A549 (cell line): ENCODE results near the gene TEX2. TPM values are rescaled to one million over a fixed set of nuclear protein-coding genes. Genes with fewer than 3 reads are reported as not detected.

ENCODE experiments used
- ATAC-seq, 2 experiments: fragments of 200-7000 bp in 1 of 2; fragments of >200 bp in 1 of 2; cut with Nextera tagmentation in 1 of 2; cut with Tn5 transposase in 1 of 2; 3 replicates each; pipeline versions ENCODE4 v1.8.0 to v1.9.1; 2018 to 2020; ENCODE audit warnings: mild to moderate bottlenecking in 1 of 2, moderate library complexity in 1 of 2
- CTCF ChIA-PET: fragments of 300-600 bp; sonication (Branson Sonifier 250); formaldehyde crosslinking; extraction: SDS; loops from one replicate; lab custom pipeline; 2021; ENCODE audit warnings: antibody characterized with exemption, inconsistent platforms; lab: Yijun Ruan, JAX
- POLR2A ChIA-PET: fragments of 350-600 bp; formaldehyde crosslinking; extraction: SDS; loops from one replicate; lab custom pipeline; 2021; ENCODE audit warnings: antibody characterized with exemption, inconsistent platforms; lab: Yijun Ruan, JAX
- DNase-seq, 2 experiments: peaks; one replicate each; pipeline versions ENCODE4 v3.0.0 to v3.0.0-alpha.2; 2011 to 2016; ENCODE audit warnings: low read depth in 1 of 2, low spot score in 1 of 2
- FAIRE-seq: peaks from 2 replicates; lab custom pipeline; 2011; peaks lifted over from hg19 to GRCh38; lab: Jason Lieb, UNC
- H3K27ac ChIP-seq, 2 experiments: fragments of >200 bp; sonication (Bioruptor Twin); formaldehyde crosslinking; 3 replicates each; pipeline ENCODE4 v1.5.1; 2016 to 2017
- H3K4me1 ChIP-seq: fragments of >200 bp; sonication (Bioruptor Twin); formaldehyde crosslinking; 3 replicates; pipeline ENCODE4 v1.6.1; 2016
- H3K4me2 ChIP-seq: fragments of >200 bp; sonication (Bioruptor Twin); formaldehyde crosslinking; 3 replicates; pipeline ENCODE4 v1.6.1; 2016
- H3K4me3 ChIP-seq: fragments of >200 bp; sonication (Bioruptor Twin); formaldehyde crosslinking; 3 replicates; pipeline ENCODE4 v1.5.1; 2016
- H3K9me3 ChIP-seq: fragments of >200 bp; sonication (Bioruptor Twin); formaldehyde crosslinking; 3 replicates; pipeline ENCODE4 v1.6.1; 2016
- CBX8 ChIP-seq: fragments of 200-600 bp; sonication (generic); IDR thresholded peaks from 2 replicates; pipeline ENCODE4 v1.6.1; 2016
- CHD4 ChIP-seq: fragments of 200-600 bp; sonication (generic); IDR thresholded peaks from 2 replicates; pipeline ENCODE4 v1.6.1; 2016; ENCODE audit warnings: antibody characterized with exemption, mild to moderate bottlenecking, borderline replicate concordance
- EHF ChIP-seq: fragments of 250-450 bp; sonication (Bioruptor Pico); IDR thresholded peaks from 2 replicates; pipeline ENCODE4 v1.5.0; 2020; ENCODE audit warnings: mild to moderate bottlenecking
- EP300 ChIP-seq, 2 experiments: fragments of >200 bp; sonication (Bioruptor Twin); formaldehyde crosslinking; IDR thresholded peaks; 2 replicates in 1 of 2; 3 replicates in 1 of 2; pipeline ENCODE4 v1.6.1; 2016 to 2017
- HOXB13 ChIP-seq: fragments of 250-450 bp; sonication (Bioruptor Pico); IDR thresholded peaks from 2 replicates; pipeline ENCODE4 v1.5.0; 2020; ENCODE audit warnings: low read depth, mild to moderate bottlenecking, moderate library complexity
- HOXB5 ChIP-seq: fragments of 250-450 bp; sonication (Bioruptor Pico); IDR thresholded peaks from 2 replicates; pipeline ENCODE4 v1.5.0; 2020; ENCODE audit warnings: mild to moderate bottlenecking, moderate library complexity
- JUN ChIP-seq, 2 experiments: fragments of >200 bp; sonication (Bioruptor Twin); formaldehyde crosslinking; IDR thresholded peaks; 2 replicates in 1 of 2; 3 replicates in 1 of 2; pipeline ENCODE4 v1.6.1; 2016 to 2017
- KDM5A ChIP-seq: fragments of 200-600 bp; sonication (generic); IDR thresholded peaks from 2 replicates; pipeline ENCODE4 v1.6.1; 2016; ENCODE audit warnings: antibody characterized with exemption, mild to moderate bottlenecking
- MAZ ChIP-seq: fragments of 150-350 bp; IDR thresholded peaks from 2 replicates; pipeline ENCODE4 v1.6.1; 2014; ENCODE audit warnings: antibody characterized with exemption, low read depth, low read length, borderline replicate concordance
- MYC ChIP-seq: IDR thresholded peaks from 2 replicates; pipeline ENCODE4 v1.6.1; 2012; ENCODE audit warnings: mild to moderate bottlenecking, inconsistent platforms, low read length, improper control_type of control experiment, borderline replicate concordance
- RAD21 ChIP-seq, 2 experiments: fragments of >200 bp in 1 of 2; sonication (Bioruptor Twin) in 1 of 2; formaldehyde crosslinking in 1 of 2; IDR thresholded peaks in 1 of 2; conservative IDR thresholded peaks in 1 of 2; 2 replicates in 1 of 2; 3 replicates in 1 of 2; pipeline ENCODE4 v1.6.1; 2012 to 2018; ENCODE audit warnings: inconsistent platforms in 1 of 2
- RCOR1 ChIP-seq: fragments of 150-350 bp; IDR thresholded peaks from 2 replicates; pipeline ENCODE4 v1.6.1; 2014; ENCODE audit warnings: antibody characterized with exemption, low read length, low read depth
- RNF2 ChIP-seq: fragments of 200-600 bp; sonication (generic); IDR thresholded peaks from 2 replicates; pipeline ENCODE4 v1.6.1; 2016; ENCODE audit warnings: low read depth, mild to moderate bottlenecking, antibody characterized with exemption, moderate library complexity, borderline replicate concordance
- WGBS: methylation state at CpG from one replicate; pipeline ENCODE4 v1.1.6; 2017; ENCODE audit errors: missing lambda C conversion rate; 5-methylcytosine and 5-hydroxymethylcytosine counted together
- polyA plus RNA-seq, 4 experiments: library from polyadenylated mRNA; depleted of rRNA in 3 of 4; stranded (reverse); fragments of >200 nt; fragmentation: RNase III in 1 of 4; extraction: RNeasy Plus Mini Kit Qiagen cat#74134 plus additional on column Dnase treatment in 1 of 4; gene quantifications; 2 replicates in 3 of 4; 3 replicates in 1 of 4; pipeline ENCODE4 v1.2.3, GENCODE V29; 2011 to 2017
- small RNA-seq, 6 experiments: library from RNA; depleted of rRNA; stranded (forward); fragments of <200 nt; gene quantifications; one replicate each; pipeline ENCODE3, GENCODE V24; 2012
- TF ChIP-seq, protein P1 (sequence below): IDR thresholded peaks from 2 replicates; pipeline ENCODE4 v1.6.1; 2012
- TF ChIP-seq, protein P2 (sequence below): fragments of >200 bp; sonication (Bioruptor Twin); formaldehyde crosslinking; IDR thresholded peaks from 3 replicates; pipeline ENCODE4 v1.5.1; 2016

TEX2 gene
- polyA plus RNA-seq, 2 of the 4 experiments (the other 2 are of a cell fraction) = 9.3 to 16.2 TPM

DNA sequence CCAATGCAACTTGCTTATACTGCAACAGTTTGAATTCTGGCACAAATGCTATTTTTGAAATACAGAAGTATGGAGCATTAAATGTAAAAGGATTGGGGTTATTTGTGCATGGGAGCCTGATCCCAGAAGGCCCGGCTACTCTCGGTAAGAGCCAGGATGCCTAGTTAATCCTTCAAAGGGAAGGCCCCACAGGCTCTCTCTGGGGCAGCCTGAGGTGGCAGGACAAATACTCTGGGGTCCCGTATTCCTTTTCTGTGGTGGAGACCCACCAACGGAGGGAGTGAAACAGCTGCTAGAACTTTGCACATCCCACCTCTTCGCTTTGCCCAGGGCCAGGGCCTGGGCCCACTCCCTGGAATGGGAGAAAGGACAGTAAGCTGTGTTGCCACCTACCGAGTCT lies 163.5 kb downstream of the TEX2 start:
- ATAC-seq = no peak; a peak in 1 of 6 replicates
- Histone ChIP-seq H3K4me2 (no peak overlapping the region), H3K27ac (no peak overlapping the region), H3K4me3 (no peak overlapping the region), H3K9me3 (no peaks in the 10 kb centered on the region), H3K4me1 (peaks cover 18% of the 10 kb centered on the region; the same call in 2 of the 3 replicates)
- POLR2A ChIA-PET = no interaction called here
- FAIRE-seq = no peak
- no peak for DNase-seq
- TF ChIP-seq, protein P1, sequence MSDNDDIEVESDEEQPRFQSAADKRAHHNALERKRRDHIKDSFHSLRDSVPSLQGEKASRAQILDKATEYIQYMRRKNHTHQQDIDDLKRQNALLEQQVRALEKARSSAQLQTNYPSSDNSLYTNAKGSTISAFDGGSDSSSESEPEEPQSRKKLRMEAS = no peak
- TF ChIP-seq EHF (CRISPR knock-in tag) (no peak), HOXB13 (no peak), MAZ (no peak), HOXB5 (CRISPR knock-in tag) (no peak), EP300 (IDR thresholded peaks at IDR 0.05) (no peak), RCOR1 (no peak), RAD21 (conservative IDR thresholded peaks at IDR 0.05 in 1 of 2, IDR thresholded peaks at IDR 0.05 in 1 of 2) (no peak), MYC (no peak), KDM5A (no peak), JUN (IDR thresholded peaks at IDR 0.05) (no peak), CBX8 (no peak), CHD4 (no peak), RNF2 (no peak)
- TF ChIP-seq, protein P2, sequence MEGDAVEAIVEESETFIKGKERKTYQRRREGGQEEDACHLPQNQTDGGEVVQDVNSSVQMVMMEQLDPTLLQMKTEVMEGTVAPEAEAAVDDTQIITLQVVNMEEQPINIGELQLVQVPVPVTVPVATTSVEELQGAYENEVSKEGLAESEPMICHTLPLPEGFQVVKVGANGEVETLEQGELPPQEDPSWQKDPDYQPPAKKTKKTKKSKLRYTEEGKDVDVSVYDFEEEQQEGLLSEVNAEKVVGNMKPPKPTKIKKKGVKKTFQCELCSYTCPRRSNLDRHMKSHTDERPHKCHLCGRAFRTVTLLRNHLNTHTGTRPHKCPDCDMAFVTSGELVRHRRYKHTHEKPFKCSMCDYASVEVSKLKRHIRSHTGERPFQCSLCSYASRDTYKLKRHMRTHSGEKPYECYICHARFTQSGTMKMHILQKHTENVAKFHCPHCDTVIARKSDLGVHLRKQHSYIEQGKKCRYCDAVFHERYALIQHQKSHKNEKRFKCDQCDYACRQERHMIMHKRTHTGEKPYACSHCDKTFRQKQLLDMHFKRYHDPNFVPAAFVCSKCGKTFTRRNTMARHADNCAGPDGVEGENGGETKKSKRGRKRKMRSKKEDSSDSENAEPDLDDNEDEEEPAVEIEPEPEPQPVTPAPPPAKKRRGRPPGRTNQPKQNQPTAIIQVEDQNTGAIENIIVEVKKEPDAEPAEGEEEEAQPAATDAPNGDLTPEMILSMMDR = no peak
- CTCF ChIA-PET = interaction anchor here (1.4 to 1.9 kb wide), 3 partner anchors 21 to 45 kb away, joined by 3 to 5 read pairs (median 3); no protein-coding TSS in a partner anchor
- 92% methylated on average over 6 of the region's 6 CpGs for WGBS

Small RNA genes lying within 50 kb of the gene (small RNA-seq; reads per million reads assigned to genes)
- 178 to 5,254 (median 2,955) reads per million in 6 experiments for gene SNORD104

Other genes starting within 250 kb of the TEX2 start
- not detected in 2 replicates for gene ICAM2, start 242.6 kb downstream of the TEX2 start, polyA plus RNA-seq (2011; rRNA removed)
- not detected in 3 replicates for gene ICAM2, start 242.6 kb downstream of the TEX2 start, polyA plus RNA-seq (2017; fragmentation: RNase III; extraction: RNeasy Plus Mini Kit Qiagen cat#74134 plus additional on column Dnase treatment)
- 19.8 and 23.3 TPM in 2 replicates for gene ERN1, start 133.1 kb downstream of the TEX2 start, polyA plus RNA-seq (2011; rRNA removed)
- 3.5 to 4.1 TPM (median 3.7 TPM) in 3 replicates for gene ERN1, start 133.1 kb downstream of the TEX2 start, polyA plus RNA-seq (2017; fragmentation: RNase III; extraction: RNeasy Plus Mini Kit Qiagen cat#74134 plus additional on column Dnase treatment)
- 0.08 and 0.09 TPM in 2 replicates for gene PECAM1, start 127.6 kb upstream of the TEX2 start, polyA plus RNA-seq (2011; rRNA removed)
- 0.04 to 0.07 TPM in 2 of 3 replicates, not detected in the other for gene PECAM1, start 127.6 kb upstream of the TEX2 start, polyA plus RNA-seq (2017; fragmentation: RNase III; extraction: RNeasy Plus Mini Kit Qiagen cat#74134 plus additional on column Dnase treatment)
- gene MILR1, start 185.9 kb upstream of the TEX2 start, polyA plus RNA-seq (2011; rRNA removed) = 12.2 and 12.8 TPM in 2 replicates
- 1.6 to 3.0 TPM (median 2.3 TPM) in 3 replicates for gene MILR1, start 185.9 kb upstream of the TEX2 start, polyA plus RNA-seq (2017; fragmentation: RNase III; extraction: RNeasy Plus Mini Kit Qiagen cat#74134 plus additional on column Dnase treatment)
- gene POLG2, start 233.8 kb upstream of the TEX2 start, polyA plus RNA-seq (2011; rRNA removed) = 28.8 and 31.3 TPM in 2 replicates
- 26.3 to 28.5 TPM (median 27.4 TPM) in 3 replicates for gene POLG2, start 233.8 kb upstream of the TEX2 start, polyA plus RNA-seq (2017; fragmentation: RNase III; extraction: RNeasy Plus Mini Kit Qiagen cat#74134 plus additional on column Dnase treatment)
- gene DDX5, start 243.0 kb upstream of the TEX2 start, polyA plus RNA-seq (2011; rRNA removed) = 811 and 1,011 TPM in 2 replicates
- gene DDX5, start 243.0 kb upstream of the TEX2 start, polyA plus RNA-seq (2017; fragmentation: RNase III; extraction: RNeasy Plus Mini Kit Qiagen cat#74134 plus additional on column Dnase treatment) = 748 to 886 TPM (median 841 TPM) in 3 replicates
- gene CEP95, start 243.7 kb upstream of the TEX2 start, polyA plus RNA-seq (2011; rRNA removed) = 53.5 and 73.0 TPM in 2 replicates
- 30.0 to 35.0 TPM (median 32.3 TPM) in 3 replicates for gene CEP95, start 243.7 kb upstream of the TEX2 start, polyA plus RNA-seq (2017; fragmentation: RNase III; extraction: RNeasy Plus Mini Kit Qiagen cat#74134 plus additional on column Dnase treatment)